DND-41 (cell line): ENCODE data around the gene CDYL.

Experiments used
- ATAC-seq: fragments of 200-7000 bp; cut with Tn5 transposase; 3 replicates; pipeline ENCODE4 v1.9.1; 2021; ENCODE audit warnings: low read depth; ENCODE audit not compliant: insufficient read depth
- DNase-seq: peaks from one replicate; pipeline ENCODE4 v3.0.0-alpha.2; 2020
- H2AFZ ChIP-seq: 2 replicates; pipeline ENCODE4 v1.6.0; 2012; ENCODE audit warnings: low read depth, low read length
- H3K27ac ChIP-seq: 2 replicates; pipeline ENCODE4 v1.5.1; 2012; ENCODE audit warnings: low read length, inconsistent platforms
- H3K27me3 ChIP-seq: fragments of 200-600 bp; sonication (generic); 2 replicates; pipeline ENCODE4 v1.6.0; 2012; ENCODE audit warnings: low read length, mild to moderate bottlenecking, inconsistent platforms; ENCODE audit not compliant: insufficient read depth, poor library complexity
- H3K36me3 ChIP-seq: 2 replicates; pipeline ENCODE4 v1.5.1; 2012; ENCODE audit warnings: low read length, inconsistent platforms; ENCODE audit not compliant: insufficient read depth
- H3K4me1 ChIP-seq: 2 replicates; pipeline ENCODE4 v1.5.1; 2012; ENCODE audit warnings: mild to moderate bottlenecking, low read length; ENCODE audit not compliant: insufficient read depth
- H3K4me2 ChIP-seq: 2 replicates; pipeline ENCODE4 v1.6.0; 2012; ENCODE audit warnings: mild to moderate bottlenecking, moderate library complexity, low read length, inconsistent platforms; ENCODE audit not compliant: insufficient read depth
- H3K4me3 ChIP-seq, 2 experiments: fragments of 200-600 bp in 1 of 2; shearing (Covaris generic) in 1 of 2; 2 replicates each; pipeline ENCODE4 v1.5.1; 2012 to 2016; ENCODE audit warnings: inconsistent platforms in 2 of 2, low read length in 2 of 2, mild to moderate bottlenecking in 2 of 2, low read depth in 1 of 2, moderate library complexity in 1 of 2
- H3K79me2 ChIP-seq: 2 replicates; pipeline ENCODE4 v1.6.0; 2012; ENCODE audit warnings: low read length, inconsistent platforms; ENCODE audit not compliant: insufficient read depth
- H3K9ac ChIP-seq: 2 replicates; pipeline ENCODE4 v1.6.0; 2012; ENCODE audit warnings: low read depth, mild to moderate bottlenecking, inconsistent platforms, low read length, moderate library complexity
- H3K9me3 ChIP-seq: 2 replicates; pipeline ENCODE4 v1.5.1; 2012; ENCODE audit warnings: low read length, moderate library complexity, mild to moderate bottlenecking, inconsistent platforms; ENCODE audit not compliant: insufficient read depth, severe bottlenecking
- H4K20me1 ChIP-seq: 2 replicates; pipeline ENCODE4 v1.6.0; 2012; ENCODE audit warnings: low read length; ENCODE audit not compliant: insufficient read depth
- CTCF ChIP-seq: IDR thresholded peaks from 2 replicates; pipeline ENCODE4 v1.5.1; 2012; ENCODE audit warnings: borderline replicate concordance, low read length, moderate library complexity, mild to moderate bottlenecking; ENCODE audit not compliant: poor library complexity, severe bottlenecking; ENCODE audit errors: extremely low read depth
- EZH2 ChIP-seq: IDR thresholded peaks from 3 replicates; pipeline ENCODE4 v1.6.1; 2012; ENCODE audit warnings: borderline replicate concordance, low read depth, mild to moderate bottlenecking, moderate library complexity, low read length, inconsistent platforms; ENCODE audit not compliant: severe bottlenecking

CDYL gene

GRCh38 chr6:4794140-4794707 lies 18.0 kb downstream of the CDYL start:
- no peak overlapping the region for H3K4me3 ChIP-seq
- no peak overlapping the region for H3K9ac ChIP-seq
- H3K36me3 ChIP-seq = no peaks in the 10 kb centered on the region
- H3K27ac ChIP-seq = no peak overlapping the region
- H3K79me2 ChIP-seq = peaks cover 11% of the 10 kb centered on the region; the same call in 1 of the 2 replicates
- ATAC-seq (no peak), DNase-seq (no peak)
- no peaks in the 10 kb centered on the region for H3K27me3 ChIP-seq
- no peak overlapping the region for H3K4me2 ChIP-seq
- H4K20me1 ChIP-seq = peaks cover 13% of the 10 kb centered on the region; the same call in 1 of the 2 replicates
- TF ChIP-seq EZH2 = no peak
- TF ChIP-seq CTCF = no peak
- H2AFZ ChIP-seq = no peak overlapping the region
- no peaks in the 10 kb centered on the region for H3K4me1 ChIP-seq
- H3K9me3 ChIP-seq = peaks cover under 1% of the 10 kb centered on the region

- Histone ChIP-seq H3K27ac (no peak overlapping the region), H4K20me1 (peaks cover 6% of the 10 kb centered on the region; the same call in 1 of the 2 replicates), H3K4me1 (no peaks in the 10 kb centered on the region), H3K4me3 (no peak overlapping the region), H3K27me3 (no peaks in the 10 kb centered on the region), H3K79me2 (peaks cover 18% of the 10 kb centered on the region), H3K9me3 (peaks cover 5% of the 10 kb centered on the region), H3K36me3 (no peaks in the 10 kb centered on the region), H3K9ac (no peak overlapping the region), H2AFZ (no peak overlapping the region), H3K4me2 (no peak overlapping the region)
- TF ChIP-seq EZH2 = no peak
- TF ChIP-seq CTCF = no peak
- ATAC-seq (no peak), DNase-seq (no peak)
Measured at GRCh38 chr6:4797587-4797986, 21.4 kb downstream of the CDYL start.

- Histone ChIP-seq H4K20me1 (peaks cover 10% of the 10 kb centered on the region), H3K9ac (no peak overlapping the region), H3K27ac (no peak overlapping the region), H3K36me3 (no peaks in the 10 kb centered on the region), H3K27me3 (no peaks in the 10 kb centered on the region), H2AFZ (no peak overlapping the region), H3K4me3 (no peak overlapping the region), H3K4me1 (no peaks in the 10 kb centered on the region), H3K9me3 (peaks cover 5% of the 10 kb centered on the region), H3K4me2 (no peak overlapping the region), H3K79me2 (peaks cover 26% of the 10 kb centered on the region)
- no peak for ATAC-seq
- TF ChIP-seq EZH2 (no peak), CTCF (no peak)
- DNase-seq = no peak
Measured at GRCh38 chr6:4799912-4800311, 23.7 kb downstream of the CDYL start.

- Histone ChIP-seq H3K4me3 (no peak overlapping the region), H3K9ac (no peak overlapping the region), H3K27ac (no peak overlapping the region), H3K27me3 (no peaks in the 10 kb centered on the region), H3K9me3 (peaks cover 5% of the 10 kb centered on the region), H4K20me1 (peaks cover 12% of the 10 kb centered on the region), H3K4me2 (no peak overlapping the region), H2AFZ (no peak overlapping the region), H3K79me2 (peaks cover 26% of the 10 kb centered on the region), H3K36me3 (no peaks in the 10 kb centered on the region), H3K4me1 (no peaks in the 10 kb centered on the region)
- no peak for TF ChIP-seq CTCF
- ATAC-seq = no peak
- no peak for DNase-seq
Measured at GRCh38 chr6:4800662-4801061, 24.5 kb downstream of the CDYL start.
